Smooth muscle cell of the brain vasculature (primary cell): Measurements from ENCODE around the gene USO1.
"Not testable (repeated sequence)": the region's sequence is repeated elsewhere in the genome, so short reads cannot be mapped to it uniquely, and the experiment has no call there.

Experiments used
- DNase-seq: peaks from one replicate; pipeline ENCODE4 v3.0.0-alpha.2; 2012; ENCODE audit warnings: low read depth, low spot score

Gene USO1

DNA sequence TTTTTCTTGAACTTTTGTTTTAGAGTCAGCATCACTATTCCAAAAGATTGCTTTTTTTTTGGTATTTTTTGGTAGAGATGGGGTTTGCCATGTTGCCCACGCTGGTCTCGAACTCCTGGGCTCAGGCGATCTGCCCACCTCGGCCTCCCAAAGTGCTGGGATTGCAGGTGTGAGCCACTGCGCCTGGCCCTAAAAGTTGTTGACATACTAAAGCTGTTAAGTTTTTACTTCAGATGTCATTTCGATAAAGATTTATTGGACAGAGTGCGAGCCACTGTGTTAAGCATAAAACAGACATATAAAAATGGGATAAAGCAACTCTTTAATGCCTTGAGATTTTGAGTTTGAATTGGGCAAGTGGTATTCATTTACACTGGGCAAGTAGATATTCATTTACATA, 28.3 kb downstream of the USO1 start:
- no peak for DNase-seq

DNA sequence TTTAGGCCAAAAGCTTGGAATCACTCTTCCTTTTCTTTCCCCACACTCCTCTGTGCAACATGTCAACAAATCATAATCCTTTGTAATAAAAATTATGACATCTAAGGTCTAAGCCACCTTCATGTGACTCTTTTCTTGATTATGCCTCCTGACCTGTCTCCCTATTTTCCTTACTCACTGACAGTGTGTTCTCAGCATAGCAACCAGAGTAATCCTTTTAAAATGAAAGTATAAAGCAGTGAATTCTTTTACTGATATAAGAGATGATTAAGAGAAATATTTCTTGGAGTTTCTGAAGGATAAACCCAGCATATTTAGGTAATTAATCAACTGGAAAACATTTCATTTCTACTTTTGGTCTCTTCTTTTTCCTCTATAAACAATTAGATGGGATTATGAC, 44.7 kb downstream of the USO1 start:
- DNase-seq: no peak

GRCh38 chr4:75771607-75772006, 47.2 kb downstream of the USO1 start:
- no peak for DNase-seq

DNA sequence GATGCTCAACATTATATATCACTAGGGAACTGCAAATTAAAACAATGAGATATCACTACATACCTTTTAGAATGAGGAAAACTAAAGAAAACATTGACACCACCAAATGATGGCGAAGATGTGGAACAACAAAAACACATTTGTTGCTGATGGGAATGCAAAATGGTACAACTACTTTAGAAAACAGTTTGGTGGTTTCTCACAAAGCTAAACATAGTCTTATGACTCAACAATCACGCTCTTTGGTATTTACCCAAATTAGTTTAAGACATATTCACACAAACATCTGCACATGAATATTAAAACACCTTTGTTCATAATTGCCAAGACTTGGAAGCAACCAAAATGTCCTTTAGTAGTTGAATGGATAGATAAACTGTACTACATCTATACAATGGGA, 53.2 kb downstream of the USO1 start:
- DNase-seq: no peak

- no peak for DNase-seq
These were observed 54.9 kb downstream of the USO1 start for GRCh38 chr4:75779105-75779757.

DNA sequence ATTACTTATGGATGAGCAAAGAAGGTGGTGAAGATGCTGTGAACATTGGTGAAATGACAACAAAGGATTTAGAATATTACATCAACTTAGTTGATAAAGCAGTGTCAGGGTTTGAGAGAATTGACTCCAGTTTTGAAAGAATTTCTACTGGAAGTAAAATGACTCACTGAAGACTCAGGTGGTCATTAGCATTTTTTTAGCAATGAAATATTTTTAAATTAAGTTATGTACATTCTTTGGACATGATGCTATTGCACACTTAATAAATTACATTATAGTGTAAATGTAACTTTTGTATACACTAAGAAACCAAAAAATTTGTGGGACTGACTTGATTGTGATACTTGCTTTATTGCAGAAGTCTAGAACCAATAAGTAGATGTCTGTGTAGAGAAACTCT, 56.9 kb downstream of the USO1 start:
- no peak for DNase-seq

DNA sequence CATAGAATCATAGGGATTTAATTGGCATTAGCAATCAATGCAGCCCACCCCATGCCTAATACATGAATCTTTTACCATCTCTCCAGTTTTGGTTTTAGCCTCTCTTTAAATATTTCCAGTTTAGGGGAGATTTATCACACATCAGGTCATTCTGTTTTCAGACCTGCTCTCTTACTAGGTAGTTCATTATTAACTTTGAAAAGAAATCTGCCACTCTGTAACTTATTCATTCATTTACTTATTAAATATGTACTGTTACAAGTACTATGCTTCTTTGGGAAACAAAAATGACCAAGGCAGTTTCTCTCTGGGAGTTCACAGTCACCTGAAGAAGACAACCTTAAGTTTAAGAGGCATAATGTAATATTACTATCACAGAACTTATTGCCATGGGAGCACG, 62.1 kb downstream of the USO1 start:
- no peak for DNase-seq

GRCh38 chr4:75786938-75787337, 62.6 kb downstream of the USO1 start:
- DNase-seq: no peak

GRCh38 chr4:75790024-75790423, 65.6 kb downstream of the USO1 start:
- DNase-seq: no peak

GRCh38 chr4:75800972-75801371, 76.6 kb downstream of the USO1 start:
- DNase-seq: no peak

GRCh38 chr4:75806035-75806434, 81.7 kb downstream of the USO1 start:
- not testable (repeated sequence) for DNase-seq

DNA sequence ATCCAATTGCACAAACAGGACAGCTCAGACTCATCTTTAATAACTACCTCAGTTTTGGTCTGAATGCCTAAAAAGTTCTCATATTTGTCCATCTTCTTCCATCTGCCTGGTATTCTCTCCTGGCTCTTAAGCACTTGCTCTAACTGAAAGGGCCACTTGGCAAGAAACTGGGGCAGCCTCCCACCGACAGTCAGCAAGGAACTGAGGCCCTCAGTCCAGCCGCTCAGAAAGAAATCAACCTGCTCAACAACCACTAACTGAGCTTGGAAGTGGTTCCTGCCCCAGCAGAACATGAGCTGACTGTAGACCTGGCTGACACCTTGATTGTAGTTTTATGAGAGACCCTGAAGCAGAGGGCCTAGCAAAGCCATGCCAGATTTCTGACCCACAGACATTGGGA, 93.5 kb downstream of the USO1 start:
- no peak for DNase-seq

DNA sequence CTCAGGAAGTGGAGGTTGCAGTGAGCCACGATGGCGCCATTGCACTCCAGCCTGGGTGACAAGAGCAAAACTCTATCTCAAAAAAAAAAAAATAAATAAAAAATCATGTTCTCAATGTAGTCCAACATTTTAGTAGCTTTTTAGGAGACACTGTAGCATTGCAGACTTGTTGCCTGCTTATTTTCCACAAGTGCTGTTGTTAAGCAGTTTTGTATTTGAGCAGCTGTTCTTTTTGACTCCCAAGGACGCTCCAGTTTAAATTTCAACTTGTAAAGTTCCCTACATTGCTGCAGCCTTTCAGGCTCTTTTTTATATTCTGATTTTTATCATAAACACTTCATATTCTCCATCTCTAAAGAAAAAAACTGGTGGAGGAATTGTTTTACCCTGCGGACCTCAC, 94.7 kb downstream of the USO1 start:
- no peak for DNase-seq

GRCh38 chr4:75820197-75820596, 95.8 kb downstream of the USO1 start:
- no peak for DNase-seq

GRCh38 chr4:75820676-75821075, 96.3 kb downstream of the USO1 start:
- DNase-seq: no peak

DNA sequence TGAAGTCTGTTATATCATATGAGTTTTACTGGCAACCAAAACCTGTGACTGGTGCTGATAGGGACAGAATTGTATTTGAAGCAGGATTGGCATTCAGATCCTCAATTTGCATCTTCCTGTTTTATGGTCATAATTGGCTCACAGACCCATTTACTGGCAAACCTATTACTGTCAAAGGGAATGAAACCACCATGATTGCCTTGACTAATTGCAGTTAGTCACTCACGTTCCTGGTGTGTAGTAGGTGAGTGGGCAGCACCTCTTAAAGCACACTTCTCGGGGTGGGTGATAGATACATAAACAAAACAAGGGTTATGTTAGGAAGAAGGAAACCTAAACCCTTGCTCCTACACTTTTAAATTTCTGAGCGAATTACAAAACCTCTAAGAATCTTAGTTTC, 96.8 kb downstream of the USO1 start:
- no peak for DNase-seq

DNA sequence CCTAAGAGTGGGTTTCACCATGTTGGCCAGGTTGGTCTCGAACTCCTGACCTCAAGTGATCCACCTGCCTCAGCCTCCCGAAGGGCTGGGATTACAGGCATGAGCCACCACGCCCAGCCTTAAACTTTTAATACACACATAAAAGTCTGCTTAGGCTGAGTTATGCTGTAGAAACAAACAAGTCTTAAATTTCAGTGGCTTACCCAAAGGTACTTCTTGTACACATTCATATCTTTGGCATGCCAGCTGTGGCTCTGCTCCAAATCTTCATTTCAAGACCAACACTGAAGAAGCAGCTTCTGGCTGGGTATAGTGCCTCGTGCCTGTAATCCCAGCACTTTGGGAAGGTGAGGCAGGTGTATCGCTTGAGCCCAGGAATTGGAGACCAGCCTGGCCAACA, 97.6 kb downstream of the USO1 start:
- DNase-seq: no peak

- DNase-seq: no peak
These were observed 98.0 kb downstream of the USO1 start for GRCh38 chr4:75822416-75822815.

DNA sequence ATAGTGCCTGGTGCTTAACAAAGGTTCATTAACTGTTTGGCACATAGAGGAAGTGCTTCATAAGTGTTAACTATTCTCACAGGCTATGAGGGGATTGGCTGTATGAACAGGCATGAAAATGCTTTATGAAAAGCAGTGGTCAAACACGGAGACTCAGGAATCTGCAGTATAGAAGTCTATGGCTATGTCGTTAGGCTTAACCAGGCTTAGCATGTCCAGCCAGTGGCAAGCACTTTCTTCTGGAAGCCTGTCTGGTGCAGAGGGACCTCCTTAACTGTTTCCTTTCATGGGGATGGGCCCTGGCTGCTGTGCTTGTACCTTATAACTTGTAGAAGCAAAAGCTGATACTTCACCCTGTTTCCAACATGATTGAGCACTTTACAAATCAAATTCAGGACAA, 99.4 kb downstream of the USO1 start:
- DNase-seq: no peak

DNA sequence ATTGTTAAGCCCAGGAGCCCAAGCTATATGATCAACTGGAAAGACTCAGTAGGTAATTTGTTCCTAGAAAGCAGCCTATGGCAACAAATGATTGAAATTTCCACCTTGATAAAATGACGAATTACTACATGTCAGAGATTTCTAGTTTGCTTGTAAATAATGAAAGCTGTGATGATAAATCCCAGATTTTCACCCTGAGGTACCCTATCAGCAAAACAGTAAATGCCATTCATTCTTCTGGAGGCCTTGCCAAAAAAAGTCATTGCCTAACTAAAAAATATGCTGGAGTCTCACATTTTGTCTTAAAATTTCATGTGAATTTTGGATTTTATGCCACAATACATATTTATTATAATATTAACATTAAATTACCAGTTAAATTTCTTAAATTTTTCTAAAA, 106.5 kb downstream of the USO1 start:
- DNase-seq: no peak

GRCh38 chr4:75831856-75832405, 107.6 kb downstream of the USO1 start:
- DNase-seq: no peak

GRCh38 chr4:75834095-75834771, 109.9 kb downstream of the USO1 start:
- DNase-seq: no peak

GRCh38 chr4:75834772-75835154, 110.4 kb downstream of the USO1 start:
- no peak for DNase-seq
